Measurements from ENCODE around the gene AHI1.

DNA sequence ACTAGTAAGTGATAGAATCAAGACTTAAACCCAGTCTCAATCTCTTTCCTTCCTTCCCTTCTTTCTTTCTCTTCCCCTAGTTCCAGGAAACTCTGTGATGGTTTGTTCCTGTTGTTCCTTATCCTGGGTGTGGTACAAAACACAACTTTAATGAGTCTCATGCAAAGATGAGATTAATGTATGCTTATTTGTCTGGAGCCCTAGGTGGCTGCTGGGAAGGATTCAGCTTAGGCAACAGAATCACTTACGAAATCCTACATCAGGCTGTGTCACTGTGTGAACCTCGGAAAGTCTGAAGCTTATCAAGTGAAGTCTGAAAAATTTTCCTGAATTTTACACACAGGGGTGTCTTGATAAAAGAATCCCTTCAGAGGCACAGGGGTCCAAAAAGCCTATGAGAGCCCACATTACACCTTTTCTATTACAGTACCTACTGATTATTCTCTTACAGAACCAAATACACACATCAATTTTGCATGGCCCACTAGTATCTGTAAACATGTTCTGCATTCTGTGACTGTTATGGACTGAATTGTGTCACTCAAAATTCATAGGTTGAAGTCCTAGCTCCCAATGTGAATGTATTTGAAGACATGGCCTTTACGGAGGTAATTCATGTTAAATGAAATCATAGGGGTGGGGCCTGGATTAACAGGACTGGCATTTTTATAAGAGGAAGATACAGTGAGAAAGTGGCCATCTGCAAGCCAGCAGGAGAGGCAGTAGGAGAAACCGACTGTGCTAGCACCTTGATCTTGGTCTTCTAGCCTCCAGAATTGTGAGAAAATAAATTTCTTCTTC is 171.7 kb downstream of the AHI1 start:
- TF ChIP-seq ZNF133 (tag by site-specific recombination; IDR thresholded peaks at IDR 0.05) (no peak), ZNF777 (tag by site-specific recombination; IDR thresholded peaks at IDR 0.05; ENCODE audit: borderline replicate concordance) (no peak), ZNF239 (tag by site-specific recombination; IDR thresholded peaks at IDR 0.05) (no peak), ZNF747 (tag by site-specific recombination; IDR thresholded peaks at IDR 0.05) (no peak), YY1 (tag by site-specific recombination; IDR thresholded peaks at IDR 0.05) (no peak), ZBTB7A (tag by site-specific recombination; IDR thresholded peaks at IDR 0.05; ENCODE audit: low read depth) (no peak), ZNF223 (tag by site-specific recombination; IDR thresholded peaks at IDR 0.05) (no peak)

Data from HEK293 (cell line).